Activated CD8-positive, alpha-beta T cell treated with anti-CD3 and anti-CD28 coated beads, Interleukin-2, amount 10 ng/mL, durations not matched to agents 7 days and 5 days (primary cell): ENCODE results near the gene PREB. TPM values are rescaled to one million over a fixed set of nuclear protein-coding genes. Genes with fewer than 3 reads are reported as not detected.
"Not testable (repeated sequence)": the region's sequence is repeated elsewhere in the genome, so short reads cannot be mapped to it uniquely, and the experiment has no call there.

Experiments
- ATAC-seq: fragments of 150-1000 bp; cut with Tn5 transposase; one replicate; pipeline ENCODE4 v1.10.0; 2021; ENCODE audit warnings: moderate library complexity
- CTCF ChIA-PET: fragments of 350-600 bp; sonication (Branson Sonifier 250); formaldehyde crosslinking; loops from one replicate; lab custom pipeline; 2021; ENCODE audit warnings: antibody characterized with exemption; lab: Charles Lee
- POLR2A ChIA-PET: fragments of 350-600 bp; sonication (Branson Sonifier 250); formaldehyde crosslinking; loops from one replicate; lab custom pipeline; 2021; ENCODE audit warnings: antibody characterized with exemption; lab: Charles Lee
- DNase-seq: peaks from one replicate; pipeline ENCODE4 v3.0.0-alpha.2; 2020
- H3K27ac Mint-ChIP-seq: one replicate; pipeline ENCODE4 v1.8.0; 2021; ENCODE audit warnings: mild to moderate bottlenecking, mixed read lengths
- H3K27me3 Mint-ChIP-seq: one replicate; pipeline ENCODE4 v1.8.0; 2021; ENCODE audit warnings: low read depth, mixed read lengths
- H3K36me3 Mint-ChIP-seq: one replicate; pipeline ENCODE4 v1.8.0; 2021; ENCODE audit warnings: low read depth, mixed read lengths
- H3K4me1 Mint-ChIP-seq: one replicate; pipeline ENCODE4 v1.8.0; 2021; ENCODE audit warnings: low read depth, mixed read lengths
- H3K4me3 Mint-ChIP-seq: one replicate; pipeline ENCODE4 v1.8.0; 2021; ENCODE audit warnings: mild to moderate bottlenecking, mixed read lengths
- H3K9me3 Mint-ChIP-seq: one replicate; pipeline ENCODE4 v1.8.0; 2022; ENCODE audit warnings: mixed read lengths; ENCODE audit not compliant: insufficient read depth
- total RNA-seq, 2 experiments: library from RNA; stranded (reverse); gene quantifications; one replicate each; pipeline ENCODE4 v1.2.3, GENCODE V29; 2021

The PREB gene
- total RNA-seq, 2 experiments from 2014 or later, result 66.5 to 72.1 TPM

DNA sequence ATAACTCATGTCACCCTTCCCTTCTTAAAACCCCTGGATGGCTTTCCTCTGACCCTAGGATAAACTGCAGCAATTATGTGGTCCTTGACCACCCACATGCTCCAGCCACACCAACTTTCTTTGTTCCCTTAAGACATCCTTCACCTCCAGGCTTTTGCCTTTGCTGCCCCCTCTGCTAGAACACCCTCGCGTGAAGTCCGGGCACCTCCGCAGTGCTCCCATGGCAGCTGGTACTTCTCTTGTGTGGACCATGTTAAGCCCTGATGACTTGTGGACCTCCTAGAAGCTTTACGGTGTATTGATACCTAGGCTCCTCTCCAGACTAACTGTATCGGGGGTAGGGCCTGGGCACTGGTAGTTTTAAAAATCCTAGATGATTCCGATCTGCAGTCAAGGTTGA lies 11.6 kb downstream of the PREB start:
- Mint-ChIP-seq H3K9me3 (no peaks in the 10 kb centered on the region), H3K27me3 (peaks cover 42% of the 10 kb centered on the region), H3K36me3 (no peaks in the 10 kb centered on the region), H3K4me1 (peaks cover 17% of the 10 kb centered on the region), H3K4me3 (peak overlapping the region; percentile 77), H3K27ac (peak overlapping the region; percentile 71)
- ATAC-seq (no peak), DNase-seq (no peak)
- ChIA-PET POLR2A (interaction anchor here (3.9 kb wide), 1 partner anchor 10 kb away, joined by 31 read pairs; the partner anchor contains the start of gene PREB), CTCF (interaction anchor here (0.8 to 3.3 kb wide), 6 partner anchors 10 to 180 kb away, joined by 3 to 26 read pairs (median 6); partner anchors contain the start of genes KHK and PREB)

DNA sequence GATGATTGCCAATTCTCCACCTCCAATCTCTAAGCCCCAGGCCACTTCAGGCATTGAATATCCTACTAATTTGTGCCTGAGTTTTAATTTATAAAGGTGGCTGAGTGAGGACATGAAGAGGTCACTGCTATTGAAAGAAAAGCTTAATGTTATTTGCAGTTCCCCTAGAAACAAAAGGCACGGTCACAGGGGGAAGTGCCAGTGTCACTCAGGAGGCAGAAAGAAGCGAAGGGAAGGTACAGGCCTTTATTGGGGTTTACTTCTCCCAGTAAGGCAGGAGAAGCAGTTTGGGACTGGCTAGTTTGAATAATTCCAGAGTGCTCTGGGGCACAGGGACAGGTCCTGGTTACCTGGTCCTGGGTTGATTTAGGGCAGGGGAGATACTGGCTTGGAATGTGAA lies 12.5 kb downstream of the PREB start:
- H3K4me1 Mint-ChIP-seq, result peaks cover 17% of the 10 kb centered on the region
- no peak overlapping the region for H3K27ac Mint-ChIP-seq
- no peaks in the 10 kb centered on the region for H3K36me3 Mint-ChIP-seq
- no peak overlapping the region for H3K4me3 Mint-ChIP-seq
- ATAC-seq (no peak), DNase-seq (no peak)
- H3K9me3 Mint-ChIP-seq, result no peaks in the 10 kb centered on the region
- peaks cover 47% of the 10 kb centered on the region for H3K27me3 Mint-ChIP-seq
- ChIA-PET POLR2A (interaction anchor here (3.9 kb wide), 1 partner anchor 11 kb away, joined by 31 read pairs; the partner anchor contains the start of gene PREB), CTCF (interaction anchor here (0.8 to 2.2 kb wide), 3 partner anchors 70 to 181 kb away, joined by 3 to 6 read pairs (median 3); no protein-coding TSS in a partner anchor)

DNA sequence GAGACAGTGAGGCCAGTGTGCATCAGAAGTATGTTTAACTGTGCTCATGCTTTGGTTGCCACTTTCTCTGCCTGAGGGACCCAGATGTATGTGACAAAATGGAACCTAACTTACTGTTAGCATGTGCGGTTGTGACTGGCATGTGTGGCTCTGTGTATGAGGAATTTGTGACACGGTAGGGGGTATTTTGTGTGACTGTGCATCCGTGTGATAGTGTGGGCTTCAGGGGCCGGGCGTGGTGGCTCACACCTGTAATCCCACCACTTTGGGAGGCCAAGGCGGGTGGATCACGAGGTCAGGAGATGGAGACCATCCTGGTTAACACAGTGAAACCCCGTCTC lies 15.1 kb downstream of the PREB start:
- peaks cover 17% of the 10 kb centered on the region for H3K4me1 Mint-ChIP-seq
- H3K4me3 Mint-ChIP-seq, result peak overlapping the region; percentile 60
- peaks cover 47% of the 10 kb centered on the region for H3K27me3 Mint-ChIP-seq
- H3K9me3 Mint-ChIP-seq, H3K36me3 Mint-ChIP-seq, DNase-seq, H3K27ac Mint-ChIP-seq, POLR2A ChIA-PET, ATAC-seq, CTCF ChIA-PET: not testable (repeated sequence)

DNA sequence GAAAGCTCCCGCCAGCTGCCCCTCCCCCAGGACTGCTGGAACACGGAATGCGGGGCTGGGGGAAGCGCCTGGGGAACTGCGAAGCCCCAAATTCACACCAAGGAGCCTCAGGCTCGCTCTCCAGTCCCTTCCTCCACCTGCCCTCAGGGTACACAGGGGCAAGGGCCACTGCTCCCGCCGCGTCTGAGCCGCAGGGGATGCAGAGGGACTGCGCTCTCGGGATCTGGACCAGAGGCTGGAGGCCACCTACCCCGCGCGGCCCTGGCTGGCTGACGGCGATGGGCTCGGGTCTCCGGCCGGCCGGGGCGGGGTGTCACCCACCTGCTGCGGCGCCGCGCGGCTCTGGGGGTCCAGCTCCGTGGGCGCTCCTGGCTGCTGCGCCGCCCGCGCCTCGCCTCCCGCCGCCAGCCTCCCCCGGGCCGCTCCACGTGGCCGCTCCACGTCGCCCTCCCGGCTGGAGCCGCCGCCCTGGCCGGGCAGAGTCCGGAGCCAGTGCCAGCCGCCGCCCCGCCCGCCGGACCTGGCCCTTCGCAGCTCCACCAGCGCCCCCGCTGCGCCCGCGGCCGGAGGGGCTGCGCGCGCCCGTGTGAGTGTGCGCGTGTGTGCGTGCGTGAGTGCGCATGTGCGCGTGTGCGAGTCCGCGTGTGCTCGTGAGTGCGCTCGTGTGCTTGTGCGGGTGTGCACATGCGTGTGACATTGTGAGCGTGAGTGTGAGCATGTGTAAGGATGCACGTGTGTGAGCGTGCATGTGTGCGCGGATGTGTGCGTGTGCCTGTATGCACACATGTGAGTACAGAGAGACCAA lies 15.7 kb downstream of the PREB start, which contains the start of gene CGREF1:
TSS of gene CGREF1 (minus strand) at position 604 of the 805 bp plus-strand sequence. CDS start 14,762 bp downstream, outside the sequence.
- no peak within 1 kb of the TSS for H3K27ac Mint-ChIP-seq
- peak within 1 kb of the TSS; percentile 60 for H3K4me3 Mint-ChIP-seq
- ChIA-PET CTCF (no interaction called here), POLR2A (no interaction called here)
- H3K36me3 Mint-ChIP-seq, result no peaks in the 10 kb centered on the region
- DNase-seq (no peak), ATAC-seq (no peak)
- peaks cover 14% of the 10 kb centered on the region for H3K4me1 Mint-ChIP-seq
- H3K27me3 Mint-ChIP-seq, result peaks cover 47% of the 10 kb centered on the region
- H3K9me3 Mint-ChIP-seq, result no peaks in the 10 kb centered on the region

DNA sequence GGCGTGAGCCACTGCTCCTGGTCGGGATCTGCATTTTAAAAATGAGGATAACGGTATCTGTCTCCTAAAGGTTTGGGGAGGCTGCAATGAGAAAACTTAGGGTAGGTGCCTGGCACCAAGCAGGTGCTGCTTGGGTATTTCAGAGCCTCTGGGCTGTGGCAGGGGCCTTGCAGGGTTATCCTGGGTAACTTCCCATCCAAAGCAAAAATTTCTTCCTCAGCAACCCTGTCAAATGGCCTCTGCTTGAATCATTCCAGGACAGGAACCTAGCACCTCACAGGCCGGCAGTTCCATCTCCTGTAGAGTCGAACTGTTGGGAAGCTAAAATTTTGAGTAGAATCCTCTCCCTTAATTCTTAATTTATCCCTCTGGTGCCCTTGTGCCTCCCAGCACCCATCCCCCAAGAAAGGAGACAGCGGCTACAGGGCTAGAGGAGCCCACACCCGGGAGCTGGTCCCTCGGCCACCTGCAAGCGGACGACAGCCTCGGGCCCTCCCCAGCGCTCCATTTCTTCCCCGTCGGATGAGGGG lies 16.4 kb downstream of the PREB start:
- Mint-ChIP-seq H3K36me3 (no peaks in the 10 kb centered on the region), H3K4me3 (no peak overlapping the region), H3K9me3 (no peaks in the 10 kb centered on the region), H3K27me3 (peaks cover 45% of the 10 kb centered on the region), H3K4me1 (peaks cover 10% of the 10 kb centered on the region), H3K27ac (no peak overlapping the region)
- ChIA-PET CTCF (no interaction called here), POLR2A (no interaction called here)
- ATAC-seq, result no peak
- no peak for DNase-seq

DNA sequence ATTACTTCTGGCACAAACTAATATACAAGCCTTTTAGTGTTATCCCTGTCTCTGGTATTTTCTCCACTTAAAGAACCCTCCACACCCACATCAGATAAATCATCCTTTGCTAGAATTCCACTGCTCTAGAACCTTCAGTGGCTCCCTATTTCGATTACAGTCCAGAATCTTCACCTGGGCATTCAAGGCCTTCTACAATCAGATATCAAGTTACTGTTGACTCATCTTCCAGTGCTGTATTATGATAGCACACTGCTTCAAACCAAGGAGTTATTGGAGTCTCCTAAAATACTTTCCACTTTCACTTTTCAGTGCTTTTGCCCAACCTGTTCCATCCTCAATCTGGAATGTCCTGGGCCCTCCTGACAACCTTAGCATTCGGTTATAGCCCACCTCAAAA lies 18.9 kb downstream of the PREB start:
- Mint-ChIP-seq H3K9me3 (no peaks in the 10 kb centered on the region), H3K4me3 (no peak overlapping the region), H3K4me1 (peaks cover 10% of the 10 kb centered on the region), H3K27ac (no peak overlapping the region), H3K36me3 (no peaks in the 10 kb centered on the region), H3K27me3 (peaks cover 27% of the 10 kb centered on the region)
- DNase-seq (no peak), ATAC-seq (no peak)
- ChIA-PET CTCF (interaction anchor here (0.9 to 1.2 kb wide), 2 partner anchors 177 to 188 kb away, joined by 3 to 4 read pairs; no protein-coding TSS in a partner anchor), POLR2A (no interaction called here)

DNA sequence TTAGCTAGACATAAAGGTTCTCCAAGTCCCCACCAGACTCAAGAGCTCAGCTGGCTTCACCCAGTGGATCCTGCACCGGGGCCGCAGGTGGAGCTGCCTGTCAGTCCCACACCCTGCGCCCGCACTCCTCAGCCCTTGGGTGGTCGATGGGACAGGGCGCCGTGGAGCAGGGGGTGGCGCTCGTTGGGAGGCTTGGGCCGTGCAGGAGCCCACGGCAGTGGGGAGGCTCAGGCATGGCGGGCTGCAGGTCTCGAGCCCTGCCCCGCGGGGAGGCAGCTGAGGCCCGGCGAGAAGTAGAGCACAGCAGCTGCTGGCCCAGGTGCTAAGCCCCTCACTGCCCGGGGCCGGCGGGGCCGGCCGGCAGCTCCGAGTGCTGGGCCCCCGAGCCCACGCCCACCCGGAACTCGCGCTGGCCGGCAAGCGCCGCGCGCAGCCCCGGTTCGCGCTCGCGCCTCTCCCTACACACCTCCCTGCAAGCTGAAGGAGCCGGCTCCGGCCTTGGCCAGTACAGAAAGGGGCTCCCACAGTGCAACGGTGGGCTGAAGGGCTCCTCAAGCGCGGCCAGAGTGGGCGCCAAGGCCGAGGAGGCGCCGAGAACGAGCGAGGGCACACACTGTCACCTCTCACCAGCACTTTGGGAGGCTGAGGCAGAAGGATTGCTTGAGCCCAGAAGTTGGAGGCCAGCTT lies 22.9 kb downstream of the PREB start:
- not testable (repeated sequence) for H3K4me3 Mint-ChIP-seq, H3K9me3 Mint-ChIP-seq
- CTCF ChIA-PET, result interaction anchor here (1.9 kb wide), 1 partner anchor 12 kb away, joined by 7 read pairs; the partner anchor contains the start of gene ABHD1

DNA sequence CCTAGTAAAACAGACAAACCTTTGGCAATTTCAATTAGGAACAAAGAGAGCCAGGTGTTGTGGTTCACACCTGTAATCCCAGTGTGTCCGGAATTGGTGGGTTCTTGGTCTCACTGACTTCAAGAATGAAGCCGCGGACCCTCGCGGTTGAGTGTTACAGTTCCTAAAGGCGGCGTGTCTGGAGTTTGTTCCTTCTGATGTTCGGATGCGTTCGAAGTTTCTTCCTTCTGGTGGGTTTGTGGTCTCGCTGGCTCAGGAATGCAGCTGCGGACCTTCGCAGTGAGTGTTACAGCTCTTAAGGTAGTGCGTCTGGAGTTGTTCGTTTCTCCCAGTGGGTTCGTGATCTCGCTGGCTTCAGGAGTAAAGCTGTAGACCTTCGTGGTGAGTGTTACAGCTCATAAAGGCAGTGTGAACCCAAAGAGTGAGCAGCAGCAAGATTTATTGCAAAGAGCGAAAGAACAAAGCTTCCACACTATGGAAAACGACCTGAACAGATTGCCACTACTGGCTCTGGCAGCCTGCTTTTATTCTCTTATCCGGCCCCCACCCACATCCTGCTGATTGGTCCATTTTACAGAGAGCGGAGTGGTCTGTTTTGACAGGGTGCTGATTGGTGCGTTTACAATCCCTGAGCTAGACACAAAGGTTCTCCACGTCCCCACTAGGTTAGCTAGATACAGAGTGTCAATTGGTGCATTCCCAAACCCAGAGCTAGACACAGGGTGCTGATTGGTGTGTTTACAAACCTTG lies 23.7 kb downstream of the PREB start:
- H3K27me3 Mint-ChIP-seq, H3K27ac Mint-ChIP-seq, DNase-seq, H3K4me3 Mint-ChIP-seq, H3K4me1 Mint-ChIP-seq, ATAC-seq, H3K9me3 Mint-ChIP-seq, H3K36me3 Mint-ChIP-seq: not testable (repeated sequence)
- ChIA-PET POLR2A (interaction anchor here (0.9 kb wide), 1 partner anchor 18 kb away, joined by 3 read pairs; no protein-coding TSS in a partner anchor), CTCF (interaction anchor here (1.2 to 1.8 kb wide), 2 partner anchors 12 to 23 kb away, joined by 3 to 4 read pairs; partner anchors contain the start of gene KHK)

More for the DNA sequence above, 22.9 kb downstream of the PREB start:
- H3K36me3 Mint-ChIP-seq, DNase-seq, ATAC-seq, POLR2A ChIA-PET, H3K4me1 Mint-ChIP-seq, H3K27ac Mint-ChIP-seq, H3K27me3 Mint-ChIP-seq: not testable (repeated sequence)

DNA sequence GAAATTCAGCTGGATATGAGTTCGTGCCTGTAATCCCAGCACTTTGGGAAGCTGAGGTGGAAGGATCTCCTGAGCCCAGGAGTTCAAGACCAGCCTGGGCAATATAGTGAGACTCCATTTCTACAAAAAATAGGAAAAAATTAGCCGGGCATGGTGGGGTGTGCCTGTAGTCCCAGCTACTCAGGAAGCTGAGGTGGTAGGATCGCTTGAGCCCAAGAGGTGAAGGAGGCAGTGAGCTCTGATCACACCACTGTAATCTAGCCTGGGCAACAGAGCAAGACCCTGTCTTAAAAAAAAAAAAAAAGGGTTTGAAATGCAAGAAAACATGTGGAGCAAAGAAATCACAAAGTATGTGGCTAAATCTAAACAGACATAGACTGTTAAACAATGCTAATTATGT lies 25.4 kb downstream of the PREB start:
- Mint-ChIP-seq H3K27me3 (peaks cover 9% of the 10 kb centered on the region), H3K4me1 (peaks cover 2% of the 10 kb centered on the region), H3K27ac (no peak overlapping the region), H3K4me3 (no peak overlapping the region), H3K9me3 (no peaks in the 10 kb centered on the region), H3K36me3 (no peaks in the 10 kb centered on the region)
- DNase-seq (no peak), ATAC-seq (no peak)
- ChIA-PET CTCF (interaction anchor here (0.6 to 2.1 kb wide), 4 partner anchors 12 to 170 kb away, joined by 3 to 9 read pairs (median 4); partner anchors contain the start of gene KHK), POLR2A (no interaction called here)

DNA sequence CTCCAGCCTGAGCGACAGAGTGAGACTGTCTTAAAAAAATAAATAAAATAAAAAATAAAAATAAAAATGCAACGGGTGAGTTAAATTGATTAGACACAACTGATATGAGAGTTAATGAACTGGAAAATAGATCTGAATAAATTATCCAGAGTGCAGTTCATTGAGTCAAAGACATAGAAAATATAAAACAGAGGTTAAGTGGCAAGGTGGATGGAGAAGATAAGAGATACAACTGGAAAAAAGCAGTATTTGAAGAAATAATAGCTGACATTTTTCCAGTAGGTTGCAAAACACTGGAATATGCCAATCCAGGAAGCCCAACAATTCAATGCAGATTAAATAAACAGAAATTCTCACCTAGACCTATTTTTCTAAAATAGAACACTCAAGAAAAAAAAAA lies 26.2 kb downstream of the PREB start:
- H3K4me3 Mint-ChIP-seq, result no peak overlapping the region
- POLR2A ChIA-PET, result no interaction called here
- peaks cover 2% of the 10 kb centered on the region for H3K4me1 Mint-ChIP-seq
- no peaks in the 10 kb centered on the region for H3K36me3 Mint-ChIP-seq
- H3K27ac Mint-ChIP-seq, result no peak overlapping the region
- H3K9me3 Mint-ChIP-seq, result no peaks in the 10 kb centered on the region
- H3K27me3 Mint-ChIP-seq, result peaks cover 9% of the 10 kb centered on the region
- ATAC-seq, result no peak
- CTCF ChIA-PET, result interaction anchor here (0.7 to 2.1 kb wide), 2 partner anchors 11 to 171 kb away, joined by 3 to 9 read pairs; no protein-coding TSS in a partner anchor
- no peak for DNase-seq

DNA sequence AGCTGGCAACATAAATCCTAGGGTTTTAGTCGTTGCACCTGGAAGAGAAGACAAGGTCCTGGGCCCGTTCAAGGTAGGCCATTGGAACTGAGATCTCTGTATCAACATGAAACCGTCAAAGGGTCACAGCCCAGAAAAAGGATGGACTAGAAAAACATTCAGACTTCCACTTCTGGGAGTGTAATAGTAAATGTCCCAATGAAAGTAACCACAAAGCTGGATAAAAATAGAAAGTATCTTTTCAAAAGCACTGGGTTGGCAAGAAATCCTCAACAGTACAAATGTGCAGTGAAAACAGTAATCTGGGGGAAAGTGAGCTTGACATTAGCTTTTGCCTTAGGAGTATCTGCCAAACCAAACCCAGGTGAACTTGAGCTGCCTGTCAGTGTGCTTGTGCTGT lies 28.5 kb downstream of the PREB start:
- H3K4me1 Mint-ChIP-seq, result peaks cover 2% of the 10 kb centered on the region
- CTCF ChIA-PET, result interaction anchor here (0.9 to 2.2 kb wide), 3 partner anchors 8 to 174 kb away, joined by 3 to 8 read pairs (median 3); no protein-coding TSS in a partner anchor
- H3K9me3 Mint-ChIP-seq, result no peaks in the 10 kb centered on the region
- H3K4me3 Mint-ChIP-seq, result no peak overlapping the region
- no peak for ATAC-seq
- no peak for DNase-seq
- peaks cover 7% of the 10 kb centered on the region for H3K27me3 Mint-ChIP-seq
- no peak overlapping the region for H3K27ac Mint-ChIP-seq
- POLR2A ChIA-PET, result no interaction called here
- no peaks in the 10 kb centered on the region for H3K36me3 Mint-ChIP-seq
